Activated CD8-positive, alpha-beta T cell treated with anti-CD3 and anti-CD28 coated beads, Interleukin-2, amount 10 ng/mL, durations not matched to agents 7 days and 5 days (primary cell): ENCODE data around the gene MOK. TPM values are rescaled to one million over a fixed set of nuclear protein-coding genes. Genes with fewer than 3 reads are reported as not detected.

ENCODE experiments used
- ATAC-seq: fragments of 150-1000 bp; cut with Tn5 transposase; one replicate; pipeline ENCODE4 v1.10.0; 2021; ENCODE audit warnings: moderate library complexity
- CTCF ChIA-PET: fragments of 350-600 bp; sonication (Branson Sonifier 250); formaldehyde crosslinking; loops from one replicate; lab custom pipeline; 2021; ENCODE audit warnings: antibody characterized with exemption; lab: Charles Lee
- POLR2A ChIA-PET: fragments of 350-600 bp; sonication (Branson Sonifier 250); formaldehyde crosslinking; loops from one replicate; lab custom pipeline; 2021; ENCODE audit warnings: antibody characterized with exemption; lab: Charles Lee
- DNase-seq: peaks from one replicate; pipeline ENCODE4 v3.0.0-alpha.2; 2020
- H3K27ac Mint-ChIP-seq: one replicate; pipeline ENCODE4 v1.8.0; 2021; ENCODE audit warnings: mild to moderate bottlenecking, mixed read lengths
- H3K27me3 Mint-ChIP-seq: one replicate; pipeline ENCODE4 v1.8.0; 2021; ENCODE audit warnings: low read depth, mixed read lengths
- H3K36me3 Mint-ChIP-seq: one replicate; pipeline ENCODE4 v1.8.0; 2021; ENCODE audit warnings: low read depth, mixed read lengths
- H3K4me1 Mint-ChIP-seq: one replicate; pipeline ENCODE4 v1.8.0; 2021; ENCODE audit warnings: low read depth, mixed read lengths
- H3K4me3 Mint-ChIP-seq: one replicate; pipeline ENCODE4 v1.8.0; 2021; ENCODE audit warnings: mild to moderate bottlenecking, mixed read lengths
- H3K9me3 Mint-ChIP-seq: one replicate; pipeline ENCODE4 v1.8.0; 2022; ENCODE audit warnings: mixed read lengths; ENCODE audit not compliant: insufficient read depth
- total RNA-seq, 2 experiments: library from RNA; stranded (reverse); gene quantifications; one replicate each; pipeline ENCODE4 v1.2.3, GENCODE V29; 2021

MOK gene
- total RNA-seq, 2 experiments from 2014 or later, result 3.3 to 4.1 TPM

GRCh38 chr14:102182936-102183619, 121.9 kb downstream of the MOK start:
- ATAC-seq (no peak), DNase-seq (no peak)
- Mint-ChIP-seq H3K4me3 (no peak overlapping the region), H3K27me3 (no peaks in the 10 kb centered on the region), H3K27ac (no peak overlapping the region), H3K4me1 (peaks cover 15% of the 10 kb centered on the region), H3K9me3 (no peaks in the 10 kb centered on the region), H3K36me3 (no peaks in the 10 kb centered on the region)
- POLR2A ChIA-PET, result no interaction called here
- CTCF ChIA-PET, result interaction anchor here (1.0 to 1.3 kb wide), 3 partner anchors 54 to 476 kb away, joined by 4 to 5 read pairs (median 4); no protein-coding TSS in a partner anchor

- H3K27ac Mint-ChIP-seq, result no peak overlapping the region
Observed at GRCh38 chr14:102182190-102182589, 122.8 kb downstream of the MOK start.

GRCh38 chr14:102181187-102181586, 123.8 kb downstream of the MOK start:
- Mint-ChIP-seq H3K36me3 (peaks cover 4% of the 10 kb centered on the region), H3K4me1 (peaks cover 15% of the 10 kb centered on the region), H3K4me3 (no peak overlapping the region), H3K9me3 (no peaks in the 10 kb centered on the region), H3K27me3 (no peaks in the 10 kb centered on the region), H3K27ac (no peak overlapping the region)
- CTCF ChIA-PET, result interaction anchor here (0.7 to 0.9 kb wide), 2 partner anchors 43 to 133 kb away, joined by 3 to 4 read pairs; no protein-coding TSS in a partner anchor
- no peak for ATAC-seq
- no peak for DNase-seq
- POLR2A ChIA-PET, result no interaction called here

More at GRCh38 chr14:102182190-102182589, 122.8 kb downstream of the MOK start:
- DNase-seq (no peak), ATAC-seq (no peak)
- no peaks in the 10 kb centered on the region for H3K9me3 Mint-ChIP-seq
- no peak overlapping the region for H3K4me3 Mint-ChIP-seq
- H3K27me3 Mint-ChIP-seq, result no peaks in the 10 kb centered on the region
- ChIA-PET CTCF (no interaction called here), POLR2A (no interaction called here)
- H3K4me1 Mint-ChIP-seq, result peaks cover 17% of the 10 kb centered on the region
- no peaks in the 10 kb centered on the region for H3K36me3 Mint-ChIP-seq

- POLR2A ChIA-PET, result no interaction called here
- H3K27ac Mint-ChIP-seq, result no peak overlapping the region
Observed at GRCh38 chr14:102180248-102180998, 124.5 kb downstream of the MOK start.

More at GRCh38 chr14:102180248-102180998, 124.5 kb downstream of the MOK start:
- H3K4me3 Mint-ChIP-seq, result no peak overlapping the region
- DNase-seq (no peak), ATAC-seq (no peak)
- CTCF ChIA-PET, result interaction anchor here (0.7 kb wide), 1 partner anchor 44 kb away, joined by 3 read pairs; no protein-coding TSS in a partner anchor
- peaks cover 19% of the 10 kb centered on the region for H3K4me1 Mint-ChIP-seq
- H3K27me3 Mint-ChIP-seq, result no peaks in the 10 kb centered on the region
- no peaks in the 10 kb centered on the region for H3K9me3 Mint-ChIP-seq
- peaks cover 5% of the 10 kb centered on the region for H3K36me3 Mint-ChIP-seq

Other genes starting within 250 kb of the MOK start
- gene HSP90AA1, start 218.1 kb downstream of the MOK start, total RNA-seq, result 100 to 1,000 TPM; 702 to 715 TPM
- gene WDR20, start 165.3 kb downstream of the MOK start, total RNA-seq, result 10 to 100 TPM; 30.3 to 30.6 TPM
- gene ZNF839, start 14.6 kb upstream of the MOK start, total RNA-seq, result 10 to 100 TPM; 18.1 to 18.4 TPM
- 10 to 100 TPM; 31.1 to 33.4 TPM for gene CINP, start 57.7 kb upstream of the MOK start, total RNA-seq
- gene TECPR2, start 57.8 kb upstream of the MOK start, total RNA-seq, result 1 to 10 TPM; 8.0 to 9.4 TPM
- gene ANKRD9, start 204.6 kb upstream of the MOK start, total RNA-seq, result 1 to 10 TPM; 9.7 to 10.0 TPM